Osteoblast (primary cell): ENCODE measurements around the gene BMP10. TPM values are rescaled to one million over a fixed set of nuclear protein-coding genes. Genes with fewer than 3 reads are reported as not detected.

Experiments
- DNase-seq: peaks from one replicate; pipeline ENCODE4 v3.0.0; 2011; ENCODE audit warnings: low spot score, mixed read lengths; ENCODE audit not compliant: insufficient read length; ENCODE audit errors: missing footprints
- H2AFZ ChIP-seq: 2 replicates; pipeline ENCODE4 v1.6.0; 2011; ENCODE audit warnings: mild to moderate bottlenecking, low read length
- H3K27ac ChIP-seq: 2 replicates; pipeline ENCODE4 v1.5.1; 2011; ENCODE audit warnings: mild to moderate bottlenecking, low read depth, low read length, moderate library complexity
- H3K27me3 ChIP-seq: 2 replicates; pipeline ENCODE4 v1.6.0; 2012; ENCODE audit warnings: mild to moderate bottlenecking, control low read depth, inconsistent platforms, low read length, moderate library complexity; ENCODE audit not compliant: insufficient read depth
- H3K36me3 ChIP-seq: 2 replicates; pipeline ENCODE4 v1.5.1; 2011; ENCODE audit warnings: mild to moderate bottlenecking, low read length, control low read depth, moderate library complexity; ENCODE audit not compliant: insufficient read depth
- H3K4me1 ChIP-seq: 2 replicates; pipeline ENCODE4 v1.5.1; 2011; ENCODE audit warnings: mild to moderate bottlenecking, low read length, control low read depth, moderate library complexity; ENCODE audit not compliant: insufficient read depth
- H3K4me2 ChIP-seq: 2 replicates; pipeline ENCODE4 v1.6.0; 2011; ENCODE audit warnings: mild to moderate bottlenecking, low read length; ENCODE audit not compliant: insufficient read depth
- H3K4me3 ChIP-seq: fragments of 200-600 bp; sonication (generic); 3 replicates; pipeline ENCODE4 v1.5.1; 2012; ENCODE audit warnings: mild to moderate bottlenecking, low read length, inconsistent platforms; ENCODE audit not compliant: insufficient read depth
- H3K79me2 ChIP-seq: 2 replicates; pipeline ENCODE4 v1.6.0; 2012; ENCODE audit warnings: mild to moderate bottlenecking, low read length, control low read depth, inconsistent platforms; ENCODE audit not compliant: insufficient read depth
- H3K9me3 ChIP-seq: 2 replicates; pipeline ENCODE4 v1.5.1; 2011; ENCODE audit warnings: low read depth, low read length, control low read depth
- H4K20me1 ChIP-seq: 2 replicates; pipeline ENCODE4 v1.6.0; 2012; ENCODE audit warnings: mild to moderate bottlenecking, low read length, control low read depth; ENCODE audit not compliant: insufficient read depth
- CTCF ChIP-seq: IDR thresholded peaks from 2 replicates; pipeline ENCODE4 v1.5.1; 2011; ENCODE audit warnings: mild to moderate bottlenecking, low read depth, low read length, moderate library complexity; ENCODE audit errors: extremely low read depth
- total RNA-seq: library from RNA; depleted of rRNA; stranded (reverse); fragments of >200 nt; gene quantifications from 2 replicates; pipeline ENCODE4 v1.2.3, GENCODE V29; 2012

Gene BMP10
- total RNA-seq, 1 donor, result not detected

- no peak for TF ChIP-seq CTCF
- Histone ChIP-seq H3K27ac (no peak overlapping the region), H3K4me3 (no peak overlapping the region), H2AFZ (no peak overlapping the region), H4K20me1 (no peaks in the 10 kb centered on the region), H3K27me3 (peaks cover 41% of the 10 kb centered on the region), H3K4me2 (no peak overlapping the region), H3K9me3 (no peaks in the 10 kb centered on the region), H3K36me3 (no peaks in the 10 kb centered on the region), H3K4me1 (no peaks in the 10 kb centered on the region), H3K79me2 (no peaks in the 10 kb centered on the region)
- no peak for DNase-seq
Measured at GRCh38 chr2:68849579-68850030, 21.6 kb downstream of the BMP10 start.

- Histone ChIP-seq H3K4me1 (no peaks in the 10 kb centered on the region), H3K36me3 (no peaks in the 10 kb centered on the region), H3K27ac (no peak overlapping the region), H3K79me2 (no peaks in the 10 kb centered on the region), H2AFZ (no peak overlapping the region), H4K20me1 (no peaks in the 10 kb centered on the region), H3K4me2 (no peak overlapping the region), H3K27me3 (peaks cover 35% of the 10 kb centered on the region), H3K9me3 (no peaks in the 10 kb centered on the region), H3K4me3 (no peak overlapping the region)
- no peak for DNase-seq
- TF ChIP-seq CTCF, result no peak
Measured at GRCh38 chr2:68847751-68848150, 23.4 kb downstream of the BMP10 start.

- Histone ChIP-seq H3K36me3 (no peaks in the 10 kb centered on the region), H2AFZ (no peak overlapping the region), H3K4me3 (no peak overlapping the region), H4K20me1 (no peaks in the 10 kb centered on the region), H3K27ac (no peak overlapping the region), H3K27me3 (peaks cover 39% of the 10 kb centered on the region), H3K4me1 (no peaks in the 10 kb centered on the region), H3K79me2 (no peaks in the 10 kb centered on the region), H3K4me2 (no peak overlapping the region), H3K9me3 (no peaks in the 10 kb centered on the region)
- TF ChIP-seq CTCF, result no peak
- DNase-seq, result no peak
Measured at GRCh38 chr2:68846091-68846490, 25.1 kb downstream of the BMP10 start.

GRCh38 chr2:68845043-68845442, 26.2 kb downstream of the BMP10 start:
- H3K27me3 ChIP-seq, result peaks cover 31% of the 10 kb centered on the region
- no peaks in the 10 kb centered on the region for H3K9me3 ChIP-seq
- no peak overlapping the region for H3K27ac ChIP-seq
- H3K4me1 ChIP-seq, result no peaks in the 10 kb centered on the region
- DNase-seq, result no peak
- no peaks in the 10 kb centered on the region for H4K20me1 ChIP-seq
- no peaks in the 10 kb centered on the region for H3K36me3 ChIP-seq
- H3K4me3 ChIP-seq, result no peak overlapping the region
- no peak for TF ChIP-seq CTCF
- H3K4me2 ChIP-seq, result no peak overlapping the region
- no peaks in the 10 kb centered on the region for H3K79me2 ChIP-seq
- no peak overlapping the region for H2AFZ ChIP-seq
